ENCODE data around the gene ASTN1.

ASTN1 gene

DNA sequence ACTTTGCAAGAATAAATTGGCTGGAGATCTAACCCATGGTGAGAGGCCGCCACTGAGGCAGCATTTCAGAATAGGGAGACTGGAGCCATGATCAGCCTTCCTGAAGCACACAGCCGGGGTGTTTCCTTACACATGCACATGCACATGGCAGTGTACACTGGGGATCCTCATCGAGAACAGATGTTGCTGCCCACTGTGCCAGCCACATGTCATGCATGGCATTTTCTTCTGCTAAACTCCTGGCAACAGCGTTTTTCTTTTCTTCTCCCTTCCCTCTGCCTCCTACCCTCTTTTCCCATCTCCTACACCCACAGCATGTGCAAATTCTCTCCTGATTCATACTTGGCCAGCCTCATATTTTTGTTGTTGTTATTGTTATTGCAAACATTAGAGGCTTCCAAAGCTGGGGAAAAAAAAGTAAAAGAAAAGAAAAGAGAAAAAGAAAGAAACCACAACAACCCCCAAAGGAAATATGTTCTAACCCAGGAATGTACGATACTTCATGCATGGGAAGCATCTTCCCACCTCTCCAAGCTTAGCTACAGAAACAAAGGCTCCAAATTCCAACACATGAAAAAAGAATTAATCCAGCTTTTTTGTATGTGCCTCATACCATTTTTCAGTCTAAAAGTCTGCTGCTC, 344.0 kb downstream of the ASTN1 start:
- no peak for DNase-seq (ENCODE audit: low read depth, low spot score)
- no peak overlapping the region for H3K4me3 ChIP-seq (ENCODE audit: low read depth, low read length)
- CTCF ChIA-PET: no interaction called here
- POLR2A ChIA-PET: no interaction called here
- TF ChIP-seq, protein P1, sequence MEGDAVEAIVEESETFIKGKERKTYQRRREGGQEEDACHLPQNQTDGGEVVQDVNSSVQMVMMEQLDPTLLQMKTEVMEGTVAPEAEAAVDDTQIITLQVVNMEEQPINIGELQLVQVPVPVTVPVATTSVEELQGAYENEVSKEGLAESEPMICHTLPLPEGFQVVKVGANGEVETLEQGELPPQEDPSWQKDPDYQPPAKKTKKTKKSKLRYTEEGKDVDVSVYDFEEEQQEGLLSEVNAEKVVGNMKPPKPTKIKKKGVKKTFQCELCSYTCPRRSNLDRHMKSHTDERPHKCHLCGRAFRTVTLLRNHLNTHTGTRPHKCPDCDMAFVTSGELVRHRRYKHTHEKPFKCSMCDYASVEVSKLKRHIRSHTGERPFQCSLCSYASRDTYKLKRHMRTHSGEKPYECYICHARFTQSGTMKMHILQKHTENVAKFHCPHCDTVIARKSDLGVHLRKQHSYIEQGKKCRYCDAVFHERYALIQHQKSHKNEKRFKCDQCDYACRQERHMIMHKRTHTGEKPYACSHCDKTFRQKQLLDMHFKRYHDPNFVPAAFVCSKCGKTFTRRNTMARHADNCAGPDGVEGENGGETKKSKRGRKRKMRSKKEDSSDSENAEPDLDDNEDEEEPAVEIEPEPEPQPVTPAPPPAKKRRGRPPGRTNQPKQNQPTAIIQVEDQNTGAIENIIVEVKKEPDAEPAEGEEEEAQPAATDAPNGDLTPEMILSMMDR (IDR thresholded peaks at IDR 0.05; ENCODE audit: insufficient read depth, low read length, missing control alignments): no peak

DNA sequence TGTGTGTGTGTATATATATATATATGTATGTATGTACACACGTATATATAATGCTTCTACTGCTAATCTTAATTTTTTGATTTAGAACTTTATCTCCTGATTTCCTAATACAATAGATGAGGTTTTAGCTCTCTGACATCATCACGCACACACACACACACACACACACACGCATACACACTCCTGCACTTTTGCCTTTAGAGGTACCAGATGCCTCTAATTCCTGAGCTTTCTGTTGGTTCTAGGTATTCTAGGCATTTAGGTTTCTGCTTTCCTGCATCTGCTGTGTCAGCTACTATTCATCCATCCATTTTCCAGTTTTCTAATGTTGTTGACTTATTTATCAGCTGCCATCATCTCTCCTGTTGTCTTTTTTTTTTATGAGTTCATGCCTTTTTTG, 348.3 kb downstream of the ASTN1 start:
- no peak for DNase-seq (ENCODE audit: low read depth, low spot score)
- ChIA-PET CTCF (no interaction called here), POLR2A (no interaction called here)
- TF ChIP-seq, protein P1 (IDR thresholded peaks at IDR 0.05; ENCODE audit: insufficient read depth, low read length, missing control alignments): no peak
- no peak overlapping the region for H3K4me3 ChIP-seq (ENCODE audit: low read depth, low read length)

DNA sequence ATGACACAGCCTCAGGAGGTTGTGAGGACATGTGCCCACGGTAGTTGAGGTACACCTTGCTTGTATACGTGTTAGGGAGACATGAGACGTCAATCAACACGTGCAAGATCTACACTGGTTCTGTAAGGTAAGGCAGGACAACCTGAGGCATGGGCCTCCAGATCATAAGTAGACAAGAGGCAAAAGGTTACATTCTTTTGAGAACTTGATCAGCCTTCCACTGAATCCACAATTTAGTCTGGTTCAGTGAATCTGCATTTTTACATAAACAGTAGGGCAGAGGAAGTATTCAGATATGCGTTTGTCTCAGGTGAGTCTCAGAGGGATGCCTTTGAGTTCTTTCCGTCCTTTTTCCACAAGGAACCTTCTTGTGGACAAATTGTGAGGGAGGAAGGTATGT, 348.9 kb downstream of the ASTN1 start:
- POLR2A ChIA-PET: no interaction called here
- CTCF ChIA-PET: no interaction called here
- H3K4me3 ChIP-seq (ENCODE audit: low read depth, low read length): no peak overlapping the region
- TF ChIP-seq, protein P1 (IDR thresholded peaks at IDR 0.05; ENCODE audit: insufficient read depth, low read length, missing control alignments): no peak
- no peak for DNase-seq (ENCODE audit: low read depth, low spot score)

DNA sequence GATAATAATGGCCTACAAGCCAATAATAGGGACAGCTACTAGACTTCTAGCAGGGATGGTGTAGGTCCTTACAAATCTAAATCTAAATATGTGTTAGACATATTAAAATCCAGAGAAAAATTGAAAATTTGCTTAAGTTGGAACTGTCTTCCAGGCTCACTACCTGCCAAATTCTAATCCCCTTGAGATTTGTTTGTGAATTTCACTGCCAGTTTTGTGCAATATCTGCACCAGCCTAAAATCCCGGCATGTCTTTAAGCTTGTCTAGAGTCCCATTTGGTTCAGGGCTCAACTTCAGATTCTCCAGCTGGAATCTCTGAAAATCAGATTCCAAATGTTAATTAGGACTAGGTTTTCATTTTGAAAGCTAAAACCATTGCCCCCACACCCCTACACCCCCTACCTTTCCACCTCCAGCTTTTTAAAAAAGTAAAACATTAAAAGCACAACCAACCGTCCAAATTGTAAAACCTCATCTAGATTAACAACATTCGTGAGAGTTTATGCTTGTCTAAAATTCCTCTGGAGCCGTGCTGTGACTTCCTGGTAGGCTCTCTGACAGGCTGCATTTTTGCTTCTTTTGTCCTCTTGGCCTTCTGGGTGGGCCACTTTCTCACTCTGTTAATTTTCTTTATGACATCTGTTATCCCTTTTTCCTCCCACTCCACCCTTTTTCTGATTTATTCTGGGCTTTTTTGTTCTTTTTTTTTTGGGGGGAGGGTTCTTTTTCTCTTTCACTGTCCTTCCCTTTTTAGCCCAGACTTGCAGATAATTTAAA, 352.8 kb downstream of the ASTN1 start:
- TF ChIP-seq, protein P1 (IDR thresholded peaks at IDR 0.05; ENCODE audit: insufficient read depth, low read length, missing control alignments): no peak
- H3K4me3 ChIP-seq (ENCODE audit: low read depth, low read length): no peak overlapping the region
- CTCF ChIA-PET: interaction anchor here (1.3 kb wide), 1 partner anchor 252 kb away, joined by 3 read pairs; no protein-coding TSS in a partner anchor
- POLR2A ChIA-PET: no interaction called here
- no peak for DNase-seq (ENCODE audit: low read depth, low spot score)

DNA sequence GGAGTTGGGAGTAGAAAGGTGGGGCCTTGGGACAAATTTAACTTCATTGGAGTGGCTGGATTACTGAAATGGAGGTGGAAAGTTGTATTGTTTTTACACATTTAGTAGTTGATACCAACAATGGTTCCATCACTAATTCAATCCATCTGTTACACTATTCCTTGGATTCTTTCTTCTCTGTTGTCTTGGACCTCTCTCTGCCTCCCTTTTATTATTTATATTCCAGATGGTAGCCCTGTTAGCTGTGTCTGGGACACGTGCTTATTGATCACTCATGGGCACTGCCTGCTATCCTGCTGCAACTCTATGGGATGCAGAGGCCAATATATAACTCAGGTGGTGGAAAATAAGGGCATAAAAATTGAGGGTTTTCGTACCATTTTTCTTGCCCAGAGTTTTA, 355.2 kb downstream of the ASTN1 start:
- no peak for DNase-seq (ENCODE audit: low read depth, low spot score)
- CTCF ChIA-PET: no interaction called here
- TF ChIP-seq, protein P1 (IDR thresholded peaks at IDR 0.05; ENCODE audit: insufficient read depth, low read length, missing control alignments): no peak
- POLR2A ChIA-PET: no interaction called here
- H3K4me3 ChIP-seq (ENCODE audit: low read depth, low read length): no peak overlapping the region
